NCI-H524 (cell line): ENCODE results near the gene CABP7.

Source experiments
- DNase-seq, 2 experiments: peaks; one replicate each; lab custom pipeline; 2025; lab: John Stamatoyannopoulos, UW

The CABP7 gene

GRCh38 chr22:29722587-29722986 lies 2.8 kb downstream of the CABP7 start:
- DNase-seq = no peak

DNA sequence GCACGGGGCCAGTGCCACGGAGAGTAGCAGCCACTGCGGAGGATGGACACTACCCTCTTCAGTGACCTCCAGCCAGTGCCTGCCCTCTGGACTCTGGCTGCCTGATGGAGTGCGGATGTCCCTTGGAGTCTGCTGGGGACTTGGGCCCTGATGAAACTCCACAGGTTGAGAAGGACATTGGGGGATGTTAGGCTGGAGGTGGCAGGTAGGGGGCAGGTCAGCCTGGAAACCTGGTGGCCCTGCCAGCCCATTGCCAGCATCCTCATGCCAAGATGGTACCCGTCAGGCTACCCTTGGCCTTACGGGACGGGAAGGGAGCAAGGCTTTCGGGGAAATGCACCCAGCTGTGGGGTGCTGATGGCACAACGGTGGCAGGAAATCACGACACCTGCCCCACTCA lies 4.0 kb downstream of the CABP7 start:
- DNase-seq = no peak

DNA sequence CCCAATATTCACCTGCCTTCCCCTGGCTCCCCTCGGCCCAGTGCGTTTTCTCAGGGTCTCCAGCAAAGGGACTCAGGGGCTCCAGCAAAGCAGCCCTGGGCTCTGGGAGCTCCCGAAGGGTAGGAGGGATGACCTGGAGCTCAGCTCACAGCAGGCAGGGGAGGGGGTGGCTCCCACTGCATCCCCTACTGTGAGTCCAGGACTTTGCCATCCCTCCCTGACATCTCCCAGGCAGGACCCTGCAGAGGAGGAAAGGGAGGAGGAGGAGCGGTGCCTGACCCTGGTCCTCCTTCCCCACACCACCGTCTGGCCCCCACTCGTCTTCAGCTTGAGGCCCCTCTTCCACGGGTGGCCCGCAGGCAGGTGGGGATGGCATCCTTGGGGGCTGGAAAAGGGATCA lies 5.0 kb downstream of the CABP7 start:
- no peak for DNase-seq

DNA sequence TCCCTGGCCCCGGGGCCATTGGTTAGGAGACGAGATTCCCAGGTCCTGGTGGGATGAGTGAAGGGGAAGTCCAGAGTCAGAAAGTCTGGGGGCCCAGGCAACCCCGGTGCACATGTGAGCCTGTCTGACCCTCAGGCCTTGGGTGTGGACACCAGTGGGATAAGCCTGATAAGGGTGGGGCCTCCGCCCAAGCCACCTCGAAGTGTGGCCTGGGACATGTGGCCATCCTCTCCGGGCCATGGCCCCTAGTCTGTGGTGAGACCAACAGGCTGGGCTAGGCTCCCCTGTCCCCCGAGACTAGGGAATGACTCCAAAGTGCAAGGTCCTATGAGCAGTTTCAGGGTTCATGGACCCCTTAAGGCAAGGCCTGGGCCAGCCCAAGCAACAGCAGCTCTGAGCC lies 6.3 kb downstream of the CABP7 start:
- DNase-seq = no peak

DNA sequence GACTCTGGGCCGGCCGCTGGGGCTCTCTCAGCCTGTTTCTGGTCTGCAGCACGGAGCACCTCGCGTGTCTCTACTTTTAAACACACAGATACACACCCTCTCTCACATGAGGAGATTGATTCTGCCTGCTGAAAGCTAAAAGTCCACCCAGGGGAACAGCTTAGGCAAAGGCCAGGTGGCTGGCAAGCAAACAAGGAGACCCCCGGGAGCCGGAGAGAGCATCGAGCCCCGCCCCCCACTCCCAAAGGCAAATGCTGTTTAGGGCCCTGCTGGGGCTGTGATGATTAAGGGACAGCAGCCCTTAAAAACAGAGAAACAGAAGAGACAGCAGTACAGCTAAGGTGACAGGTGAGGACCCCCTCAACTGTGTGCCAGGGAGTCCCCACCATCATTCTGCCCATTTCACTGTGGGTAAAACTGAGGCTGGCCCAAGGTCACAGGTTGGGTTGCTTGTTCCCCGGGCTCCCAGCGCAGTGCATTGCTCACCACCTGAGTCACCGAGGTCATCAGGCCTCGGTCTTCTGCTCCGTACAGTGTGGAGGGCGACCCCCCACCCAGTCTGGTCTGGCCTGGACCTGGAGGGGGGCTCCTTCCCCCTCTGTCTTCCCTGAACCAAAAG lies 6.8 kb downstream of the CABP7 start:
- peak; percentile 74 to 80 for DNase-seq

DNA sequence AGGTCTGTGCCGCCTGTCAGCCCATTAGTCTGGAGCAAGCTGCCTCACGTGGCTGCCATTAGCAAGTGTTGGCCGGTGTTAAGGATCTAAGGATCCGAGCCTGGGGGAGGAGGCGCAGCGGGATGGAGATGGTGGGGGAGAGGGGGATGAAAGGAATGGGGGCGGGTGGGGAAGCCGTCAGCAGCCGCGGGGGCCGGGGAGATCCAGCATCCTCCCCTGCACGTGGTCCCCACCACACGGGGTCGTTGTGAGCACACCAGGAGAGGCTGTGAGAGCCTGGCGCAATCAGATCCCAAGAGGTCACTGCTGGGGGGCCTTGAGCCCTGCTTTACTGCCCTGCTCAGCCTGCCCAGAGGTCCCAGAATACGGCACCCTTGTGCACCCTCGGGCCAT lies 7.3 kb downstream of the CABP7 start:
- peak; percentile 70 to 84 for DNase-seq

GRCh38 chr22:29729161-29729560 lies 9.4 kb downstream of the CABP7 start:
- no peak for DNase-seq

GRCh38 chr22:29731058-29731850 lies 11.5 kb downstream of the CABP7 start:
- DNase-seq = peak in 1 of 2 experiments; percentile 28

DNA sequence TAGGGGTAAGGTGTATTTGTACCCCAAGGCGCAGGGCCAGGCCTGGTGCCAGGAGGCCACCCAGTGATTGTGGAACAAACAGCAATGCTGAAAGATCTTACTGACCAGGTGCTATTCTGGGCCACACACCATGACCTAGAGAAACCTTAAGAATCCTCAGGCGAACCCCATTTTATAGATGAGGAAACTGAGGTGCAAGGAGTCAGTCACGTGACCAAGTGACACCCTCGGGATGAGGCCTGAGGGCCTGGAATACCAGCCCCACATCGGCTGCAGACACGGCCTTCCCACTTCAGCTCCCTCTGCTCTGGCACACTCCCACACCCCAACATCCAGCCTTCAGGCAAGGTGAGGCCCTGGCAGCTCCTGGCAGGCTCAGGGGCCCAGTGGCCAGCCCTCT lies 13.1 kb downstream of the CABP7 start:
- peak in 1 of 2 experiments; percentile 72 for DNase-seq

- peak; percentile 52 to 88 for DNase-seq
These were observed 13.8 kb downstream of the CABP7 start for GRCh38 chr22:29733362-29734201.

DNA sequence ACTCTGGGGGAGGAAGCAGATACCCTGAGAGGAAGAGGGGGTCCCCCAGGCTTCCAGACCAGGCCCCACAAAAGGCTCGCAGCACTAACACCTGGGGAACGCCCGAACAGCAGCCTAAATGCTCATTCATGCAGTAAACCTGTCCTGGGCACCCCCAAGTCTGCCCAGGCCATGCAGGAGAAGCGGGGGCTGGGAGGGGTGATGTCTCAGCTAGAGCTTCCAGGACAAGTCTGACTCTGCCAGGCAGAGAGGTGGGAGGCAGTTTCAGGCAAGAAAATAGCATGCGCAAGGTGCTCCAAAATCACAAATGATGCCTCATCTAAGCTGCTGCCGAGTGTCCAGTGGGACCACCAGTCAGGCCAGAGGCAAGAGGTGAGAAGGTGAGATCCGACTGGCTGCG lies 14.6 kb downstream of the CABP7 start:
- DNase-seq = no peak

GRCh38 chr22:29734838-29735237 lies 15.0 kb downstream of the CABP7 start:
- no peak for DNase-seq

DNA sequence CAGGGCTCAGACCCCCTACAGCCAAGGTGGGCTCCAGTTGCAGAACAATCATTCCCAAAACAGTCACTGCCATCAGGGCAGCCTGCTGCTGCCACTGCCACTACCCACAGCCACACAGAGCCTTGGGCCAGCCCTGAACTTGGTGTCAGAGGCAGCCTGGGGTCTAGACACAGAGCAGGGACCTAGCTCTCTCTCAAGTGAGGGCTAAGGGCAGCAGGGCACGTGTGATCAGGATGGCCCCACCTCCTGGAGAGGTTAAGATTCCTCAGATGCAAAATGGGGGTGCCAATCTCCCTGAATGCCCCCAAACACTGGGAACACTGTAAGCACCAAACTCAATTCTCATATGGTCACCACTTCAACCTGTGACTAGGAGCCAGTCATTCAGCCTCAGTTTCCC lies 15.6 kb downstream of the CABP7 start:
- no peak for DNase-seq

DNA sequence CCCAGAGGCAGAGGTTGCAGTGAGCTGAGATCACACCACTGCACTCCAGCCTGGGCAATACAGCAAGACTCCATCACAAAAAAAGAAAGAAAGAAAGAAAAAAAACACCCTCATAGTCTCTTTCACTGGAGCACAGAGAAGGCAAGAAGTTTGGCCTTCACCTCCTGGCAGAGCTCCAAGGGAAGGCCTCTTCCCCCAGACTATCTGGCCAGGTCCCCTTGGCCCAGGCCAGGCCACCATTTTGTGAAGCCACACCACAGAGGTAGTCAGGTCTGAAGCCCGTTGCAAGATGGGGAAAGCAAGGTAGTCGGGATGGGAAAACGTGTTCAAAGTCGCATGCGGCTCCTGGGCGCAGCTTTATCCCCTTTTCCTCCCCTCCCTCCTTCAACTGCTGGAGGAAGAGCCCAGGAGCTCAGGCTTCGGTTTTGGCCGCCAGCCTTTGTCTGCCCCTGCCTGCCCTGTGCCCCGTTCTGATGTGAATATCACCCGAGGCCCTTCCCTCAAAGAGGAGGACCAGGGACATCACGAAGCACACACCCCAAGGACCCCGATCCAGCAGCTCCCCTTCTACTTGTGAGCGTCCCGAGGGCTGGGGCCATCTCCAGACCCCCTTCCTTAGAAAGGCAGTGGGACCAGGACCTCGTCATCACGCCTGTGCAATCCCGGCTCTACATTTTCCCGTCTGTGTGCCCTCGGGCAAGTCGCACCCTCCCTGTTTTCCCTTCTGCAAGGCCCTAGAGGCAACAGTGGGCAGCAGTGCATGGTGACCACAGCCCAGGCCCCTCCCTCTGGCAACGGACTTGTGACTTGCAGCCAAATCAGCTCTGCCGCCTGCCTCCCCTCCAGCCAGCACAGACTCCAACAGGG lies 17.7 kb downstream of the CABP7 start:
- DNase-seq = no peak

DNA sequence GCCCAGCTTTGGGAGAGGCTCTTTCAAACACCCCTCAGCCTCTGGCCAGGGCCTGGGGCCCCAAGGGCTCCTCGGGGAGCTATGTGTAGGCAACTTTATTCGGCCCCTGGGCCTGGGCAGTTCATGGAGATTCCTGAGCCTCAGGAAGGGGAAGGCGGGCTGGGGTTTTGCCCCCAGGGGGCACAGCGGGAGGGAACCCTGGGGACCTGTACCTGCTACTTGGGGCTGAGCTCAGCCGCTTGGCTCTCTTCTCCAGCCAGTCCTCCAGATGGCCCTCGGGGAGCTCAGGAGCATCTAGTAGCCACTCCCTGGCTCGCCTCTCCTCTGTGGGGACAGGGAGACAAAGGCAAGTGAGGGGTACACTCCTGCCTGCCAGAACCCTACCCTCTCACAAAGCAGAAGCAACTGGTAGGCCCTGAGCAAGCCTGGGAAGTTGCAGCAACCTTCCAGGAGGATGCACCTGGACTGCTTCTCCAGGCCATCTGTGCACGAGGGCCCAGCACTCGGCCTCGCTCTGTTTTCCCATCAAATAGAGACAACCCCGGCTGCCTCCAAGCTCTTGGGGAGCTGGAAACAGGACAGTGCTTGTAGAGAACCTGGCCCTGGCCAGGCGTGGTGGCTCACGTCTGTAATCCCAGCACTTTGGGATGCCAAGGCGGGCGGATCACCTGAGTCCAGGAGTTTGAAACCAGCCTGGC lies 18.5 kb downstream of the CABP7 start:
- DNase-seq = no peak

- no peak for DNase-seq
These were observed 19.6 kb downstream of the CABP7 start for GRCh38 chr22:29739346-29739875.

DNA sequence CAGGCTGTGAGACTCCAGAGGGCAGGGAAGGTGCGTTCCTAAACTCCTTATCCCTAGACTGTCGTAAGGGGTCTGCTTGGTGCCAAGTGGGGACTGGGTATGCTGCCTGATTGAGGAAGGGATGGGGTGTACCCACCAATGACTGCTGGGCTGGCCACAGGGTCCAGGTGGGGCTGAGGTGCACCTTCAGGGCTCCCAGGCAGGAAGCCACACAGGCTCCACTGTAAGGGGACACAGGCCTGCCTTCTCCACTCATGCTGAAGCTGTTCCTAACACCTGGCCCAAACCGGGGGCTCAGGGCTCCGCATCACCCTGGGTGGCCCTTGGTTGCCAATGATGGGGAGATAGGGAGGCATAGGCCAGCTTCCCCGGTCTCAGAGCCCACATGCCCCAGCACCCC lies 20.4 kb downstream of the CABP7 start:
- no peak for DNase-seq

DNA sequence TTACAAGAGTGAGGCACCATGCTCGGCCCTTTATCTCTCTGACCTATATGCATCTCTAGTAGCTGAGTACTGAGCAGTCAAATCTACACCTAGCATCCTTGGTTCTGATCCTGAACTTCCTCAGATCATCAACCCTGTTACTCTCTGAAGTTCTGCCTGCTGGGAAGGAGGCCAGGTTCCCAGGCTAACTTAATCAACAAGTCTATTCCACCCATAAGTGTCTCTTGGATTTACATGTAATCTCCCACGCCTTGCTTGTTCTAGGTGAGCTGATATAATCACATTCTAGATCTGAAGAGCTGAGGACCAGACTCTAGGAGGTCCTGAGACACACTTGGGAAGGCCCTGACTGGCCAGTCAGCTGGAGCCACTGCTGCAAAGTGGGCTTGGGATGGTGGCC lies 22.1 kb downstream of the CABP7 start:
- no peak for DNase-seq

- no peak for DNase-seq
These were observed 22.5 kb downstream of the CABP7 start for GRCh38 chr22:29742326-29742725.

DNA sequence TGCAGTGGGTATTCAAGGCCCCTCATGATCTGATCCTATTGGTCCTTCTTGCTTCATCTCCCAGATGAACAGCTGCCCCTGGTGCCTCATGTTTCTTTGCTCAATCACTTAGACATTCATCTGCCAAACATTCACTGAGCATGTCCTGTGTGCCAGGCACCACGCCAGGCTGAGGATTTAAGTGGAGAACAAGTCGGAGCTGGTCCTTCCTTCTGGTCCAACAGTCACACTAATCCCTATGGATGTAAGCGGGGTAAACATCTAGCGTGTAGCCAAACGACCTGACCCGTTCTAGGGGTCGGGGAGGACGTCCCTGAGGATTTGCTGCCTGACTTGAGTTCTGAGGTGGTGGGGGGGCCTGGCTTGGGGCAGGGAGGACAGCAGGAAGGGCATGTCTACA lies 25.1 kb downstream of the CABP7 start:
- peak; percentile 97 to 98 for DNase-seq

GRCh38 chr22:29747832-29748231 lies 28.0 kb downstream of the CABP7 start:
- DNase-seq = no peak
